Fibroblast of pulmonary artery (primary cell): ENCODE measurements around the gene FZD10.

Source experiments
- DNase-seq: peaks from one replicate; pipeline ENCODE4 v3.0.0-alpha.2; 2010; ENCODE audit warnings: low read depth
- H3K4me3 ChIP-seq: replicated peaks from 2 replicates; pipeline ENCODE4 v1.5.1; 2011; ENCODE audit warnings: low read depth, mild to moderate bottlenecking, control low read depth, low read length, moderate library complexity
- CTCF ChIP-seq: IDR thresholded peaks from 2 replicates; pipeline ENCODE4 v1.5.1; 2011; ENCODE audit warnings: mild to moderate bottlenecking, control low read depth, low read length, inconsistent platforms; ENCODE audit errors: missing control alignments

Gene FZD10

GRCh38 chr12:130164936-130165335 is 2.7 kb downstream of the FZD10 start:
- no peak overlapping the region for H3K4me3 ChIP-seq
- DNase-seq, result no peak
- no peak for TF ChIP-seq CTCF

GRCh38 chr12:130166306-130166705 is 4.0 kb downstream of the FZD10 start:
- DNase-seq, result no peak
- H3K4me3 ChIP-seq, result no peak overlapping the region
- no peak for TF ChIP-seq CTCF

- no peak overlapping the region for H3K4me3 ChIP-seq
- no peak for DNase-seq
- no peak for TF ChIP-seq CTCF
These were observed 5.3 kb downstream of the FZD10 start for GRCh38 chr12:130167537-130167936.

GRCh38 chr12:130169256-130169655 is 7.0 kb downstream of the FZD10 start:
- no peak for DNase-seq
- TF ChIP-seq CTCF, result no peak

GRCh38 chr12:130169924-130170323 is 7.7 kb downstream of the FZD10 start:
- no peak for TF ChIP-seq CTCF
- no peak overlapping the region for H3K4me3 ChIP-seq
- DNase-seq, result no peak

More at GRCh38 chr12:130169256-130169655, 7.0 kb downstream of the FZD10 start:
- no peak overlapping the region for H3K4me3 ChIP-seq

GRCh38 chr12:130170611-130171010 is 8.3 kb downstream of the FZD10 start:
- no peak overlapping the region for H3K4me3 ChIP-seq
- no peak for TF ChIP-seq CTCF
- no peak for DNase-seq

GRCh38 chr12:130177635-130178242 is 15.5 kb downstream of the FZD10 start:
- no peak for DNase-seq
- TF ChIP-seq CTCF, result no peak
- no peak overlapping the region for H3K4me3 ChIP-seq
